Non-pigmented ciliary epithelial cell (primary cell): Measurements from ENCODE around the gene SS18L1.

ENCODE experiments used
- DNase-seq: peaks from one replicate; pipeline ENCODE4 v3.0.0-alpha.2; 2010; ENCODE audit warnings: low read depth

Gene SS18L1

GRCh38 chr20:62156254-62156556, 12.6 kb downstream of the SS18L1 start:
- no peak for DNase-seq

DNA sequence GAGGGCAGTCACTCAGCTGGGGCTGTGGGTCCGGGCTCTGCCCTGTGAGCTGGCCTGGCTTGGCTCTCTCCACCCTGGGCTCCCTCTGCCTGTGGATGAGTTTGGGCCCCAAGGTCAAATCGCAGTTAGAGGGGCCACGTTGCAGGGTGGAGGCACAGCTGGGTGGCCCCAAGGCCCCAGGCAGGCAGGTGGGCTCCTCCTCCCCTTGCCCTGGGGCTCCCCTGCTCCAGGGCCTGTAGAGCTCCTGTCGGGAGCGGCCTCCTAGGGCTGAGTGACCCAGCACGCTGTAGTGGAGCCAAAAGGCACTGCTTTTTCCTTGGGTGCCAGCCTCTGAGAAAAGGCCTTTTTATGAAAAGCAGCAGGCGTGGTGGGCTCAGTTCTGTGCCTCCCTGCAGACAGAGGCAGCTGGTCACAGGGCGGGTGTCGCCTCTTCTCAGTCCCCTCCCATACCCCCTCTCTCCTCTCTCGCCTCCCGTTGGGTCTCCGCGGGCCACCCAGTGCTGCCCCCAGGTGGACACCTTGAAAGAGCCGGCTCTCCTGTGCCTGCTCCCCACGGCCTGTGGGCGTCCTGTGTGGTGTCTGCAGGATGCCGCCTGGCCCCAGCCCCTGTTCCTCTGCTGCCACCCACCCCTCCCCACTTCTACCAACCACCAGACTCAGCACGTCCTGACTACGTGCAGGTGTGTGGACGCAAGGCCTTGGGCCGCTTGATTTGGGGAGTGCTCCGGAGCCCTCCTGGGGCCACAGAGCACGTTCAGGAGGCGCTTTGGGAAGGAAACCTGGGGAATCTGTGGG, 13.2 kb downstream of the SS18L1 start:
- no peak for DNase-seq

DNA sequence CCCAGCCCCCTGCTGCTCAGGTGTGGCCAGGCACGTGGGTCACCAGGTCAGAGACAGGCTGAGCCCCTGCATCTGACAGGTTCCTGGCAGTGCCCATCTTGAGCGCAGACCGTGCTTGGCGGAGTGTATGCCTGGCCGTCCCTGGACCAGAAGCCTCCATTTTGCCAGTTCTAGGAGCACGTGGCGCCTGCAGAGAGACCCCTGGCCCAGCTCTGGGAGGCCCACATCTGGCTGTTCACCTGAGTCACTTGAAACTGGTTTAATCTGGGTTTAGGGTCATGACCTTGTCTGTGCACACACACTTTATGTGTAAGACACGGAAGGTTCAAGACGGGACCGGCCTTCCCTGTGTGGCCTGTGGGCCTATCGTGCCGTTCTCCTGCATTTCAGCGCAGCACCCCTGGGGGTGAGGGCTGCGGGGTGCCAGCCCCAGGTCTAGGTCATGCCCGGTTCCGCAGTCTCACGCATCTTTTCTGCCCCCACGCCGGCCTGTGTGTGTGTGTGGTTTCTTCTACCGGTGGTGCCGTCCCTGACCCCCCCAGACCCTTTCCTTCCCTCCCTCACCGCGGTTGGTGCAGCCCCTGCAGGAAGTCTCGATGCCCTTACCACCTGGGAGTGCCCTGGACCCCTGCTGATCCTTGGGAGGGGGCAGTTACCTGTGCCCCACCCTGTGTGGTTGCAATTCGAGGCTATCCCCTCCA, 14.0 kb downstream of the SS18L1 start:
- DNase-seq, result no peak

- no peak for DNase-seq
Observed at GRCh38 chr20:62158088-62158400, 14.5 kb downstream of the SS18L1 start.

- no peak for DNase-seq
Observed at GRCh38 chr20:62158541-62158940, 15.0 kb downstream of the SS18L1 start.

GRCh38 chr20:62159052-62159451, 15.5 kb downstream of the SS18L1 start:
- DNase-seq, result no peak

DNA sequence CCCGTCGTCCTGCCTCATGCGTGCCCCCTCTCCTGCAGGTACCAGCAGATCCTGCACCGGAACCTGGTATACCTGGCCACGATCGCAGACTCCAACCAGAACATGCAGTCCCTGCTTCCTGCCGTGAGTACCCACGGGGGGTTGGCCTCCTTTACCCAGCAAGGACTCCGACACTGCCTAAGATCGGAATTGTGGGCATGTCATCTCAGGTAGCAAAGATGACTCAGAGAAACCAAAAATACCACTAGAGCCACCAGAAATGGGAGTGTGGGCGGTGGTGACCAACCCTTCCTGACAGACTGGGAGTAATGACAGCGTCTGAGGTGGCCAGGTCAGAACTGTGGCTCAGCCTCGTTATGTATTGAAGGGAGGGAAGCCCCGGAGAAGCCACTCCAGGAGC, 16.3 kb downstream of the SS18L1 start:
- DNase-seq, result no peak

GRCh38 chr20:62160253-62160652, 16.7 kb downstream of the SS18L1 start:
- DNase-seq, result no peak

GRCh38 chr20:62160876-62161275, 17.3 kb downstream of the SS18L1 start:
- no peak for DNase-seq

DNA sequence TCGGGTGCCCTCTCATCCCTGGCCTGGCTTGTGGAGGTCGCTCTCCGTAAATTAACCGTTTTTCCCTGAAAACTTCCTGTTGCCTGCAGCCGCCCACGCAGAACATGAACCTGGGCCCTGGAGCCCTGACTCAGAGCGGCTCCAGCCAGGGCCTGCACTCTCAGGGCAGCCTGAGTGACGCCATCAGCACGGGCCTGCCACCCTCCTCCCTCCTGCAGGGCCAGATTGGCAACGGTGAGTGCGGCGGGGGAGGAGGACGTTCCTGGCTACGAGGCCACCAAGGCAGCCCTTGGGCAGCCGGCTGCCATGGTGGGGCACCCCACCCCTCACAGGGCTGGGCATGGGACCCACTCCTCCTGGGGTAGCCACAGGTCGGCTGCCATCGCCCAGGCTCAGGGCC, 17.8 kb downstream of the SS18L1 start:
- DNase-seq, result peak; percentile 55

GRCh38 chr20:62162765-62163484, 19.4 kb downstream of the SS18L1 start:
- no peak for DNase-seq

DNA sequence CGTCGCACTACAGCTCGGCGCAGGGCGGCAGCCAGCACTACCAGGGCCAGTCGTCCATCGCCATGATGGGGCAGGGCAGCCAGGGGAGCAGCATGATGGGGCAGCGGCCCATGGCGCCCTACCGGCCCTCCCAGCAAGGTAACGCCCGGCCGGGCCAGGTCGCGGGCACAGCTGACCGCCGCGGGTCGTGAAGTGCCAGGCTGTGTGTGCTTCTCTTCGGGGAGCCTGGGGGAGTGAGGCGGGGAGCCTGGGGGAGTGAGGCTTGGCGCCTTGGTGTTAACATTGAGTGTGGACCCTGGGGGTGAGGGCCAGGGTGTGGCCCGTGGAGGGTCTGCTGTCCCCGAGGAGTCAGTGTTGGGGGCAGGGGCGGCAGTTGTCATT, 19.9 kb downstream of the SS18L1 start:
- DNase-seq, result no peak

GRCh38 chr20:62163986-62164762, 20.6 kb downstream of the SS18L1 start:
- no peak for DNase-seq

DNA sequence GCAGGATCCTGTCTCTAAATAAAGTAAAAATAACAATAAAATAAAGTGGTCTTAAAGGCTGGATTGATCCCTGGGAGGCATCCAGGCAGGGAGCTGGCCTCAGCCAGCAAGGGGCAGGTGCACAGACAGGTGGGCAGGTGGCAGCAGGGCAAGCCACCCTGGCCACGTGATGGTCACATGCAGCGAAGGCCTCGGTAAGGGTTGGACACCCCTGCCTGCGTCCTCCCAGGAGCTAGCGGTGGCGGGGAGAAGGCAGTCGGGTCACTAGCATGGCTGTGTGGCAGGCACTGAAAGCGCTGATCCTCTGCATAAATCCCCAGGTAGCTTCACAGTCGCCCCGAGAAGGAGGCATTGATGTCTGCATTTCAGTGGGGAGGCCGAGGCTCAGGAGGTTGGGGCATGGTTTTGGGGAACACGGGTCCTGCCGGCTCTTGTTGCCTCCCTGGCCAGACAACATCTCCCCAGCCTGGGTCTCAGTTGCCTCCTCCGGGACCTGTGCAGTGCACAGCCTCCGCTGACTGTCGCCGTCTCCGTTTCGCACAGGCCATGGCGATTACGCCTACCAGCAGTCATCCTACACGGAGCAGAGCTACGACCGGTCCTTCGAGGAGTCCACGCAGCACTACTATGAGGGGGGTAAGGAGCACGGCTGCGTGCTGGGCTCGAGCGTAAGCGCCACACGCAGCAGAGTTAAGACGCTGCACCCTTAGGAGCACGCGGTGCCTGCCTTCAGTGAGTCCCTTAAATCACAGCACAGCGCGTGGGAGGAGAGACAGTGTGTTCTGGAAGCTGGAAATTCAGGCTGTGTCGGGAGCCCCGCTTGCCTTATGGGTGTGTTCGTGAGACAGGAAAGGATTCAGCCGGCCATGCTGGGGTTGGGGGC, 21.6 kb downstream of the SS18L1 start:
- DNase-seq, result no peak

GRCh38 chr20:62165762-62166399, 22.3 kb downstream of the SS18L1 start:
- no peak for DNase-seq

GRCh38 chr20:62167474-62167873, 23.9 kb downstream of the SS18L1 start:
- no peak for DNase-seq

DNA sequence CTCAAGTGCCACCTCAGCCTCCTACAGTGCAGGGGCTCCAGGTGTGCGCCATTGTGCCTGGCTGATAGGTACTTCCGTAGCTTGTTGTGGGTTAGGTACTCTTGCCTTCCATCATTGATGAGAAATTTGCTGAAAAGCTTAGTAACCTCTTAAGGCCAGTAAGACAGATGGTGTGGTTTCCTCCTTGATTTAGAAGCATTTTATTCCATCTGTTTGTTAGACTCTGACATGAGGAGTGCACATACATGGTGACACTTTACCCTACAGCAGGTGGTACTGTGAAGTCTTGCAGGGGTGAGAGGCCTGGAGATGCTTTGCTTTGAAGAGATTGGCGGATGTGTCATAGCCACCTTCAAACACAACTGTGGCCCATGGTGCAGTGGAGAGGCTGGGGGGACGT, 24.5 kb downstream of the SS18L1 start:
- no peak for DNase-seq

- no peak for DNase-seq
Observed at GRCh38 chr20:62168890-62169435, 25.4 kb downstream of the SS18L1 start.

- DNase-seq, result no peak
Observed at GRCh38 chr20:62170536-62170935, 27.0 kb downstream of the SS18L1 start.

DNA sequence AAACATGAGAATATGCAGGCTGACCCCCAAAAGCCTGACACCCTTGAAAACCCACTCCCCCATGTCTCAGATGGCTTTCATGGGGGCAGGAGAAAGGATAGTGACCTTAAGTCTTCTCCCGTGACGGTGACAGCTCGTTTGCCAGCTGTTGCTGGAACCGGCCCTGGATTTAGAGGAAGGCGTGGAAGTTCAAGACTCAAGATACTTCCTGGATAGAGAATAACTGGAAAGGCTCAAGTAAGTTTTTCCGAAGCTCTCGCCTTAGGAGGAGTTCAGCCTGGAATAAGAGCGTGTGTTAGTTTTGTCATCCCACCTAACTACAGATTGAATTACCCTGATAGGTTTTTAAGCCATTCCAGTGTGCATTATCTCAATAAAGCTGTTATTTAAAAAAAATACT, 27.7 kb downstream of the SS18L1 start:
- no peak for DNase-seq

DNA sequence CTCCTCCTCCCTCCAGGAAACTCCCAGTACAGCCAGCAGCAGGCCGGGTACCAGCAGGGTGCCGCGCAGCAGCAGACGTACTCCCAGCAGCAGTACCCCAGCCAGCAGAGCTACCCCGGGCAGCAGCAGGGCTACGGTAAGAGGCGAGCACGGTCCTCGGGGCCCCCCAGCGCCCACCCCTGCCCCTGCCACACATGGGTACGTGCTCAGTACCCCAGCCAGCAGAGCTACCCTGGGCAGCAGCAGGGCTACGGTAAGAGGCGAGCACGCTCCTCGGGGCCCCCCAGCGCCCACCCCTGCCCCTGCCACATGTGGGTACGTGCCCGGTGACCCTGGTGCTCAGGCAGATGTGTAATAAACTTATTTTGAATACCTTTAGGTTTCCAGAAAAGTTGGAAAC, 29.1 kb downstream of the SS18L1 start:
- no peak for DNase-seq
